Vagina (tissue), 2 donors: ENCODE data around the gene PRMT2. TPM values are rescaled to one million over a fixed set of nuclear protein-coding genes. Genes with fewer than 3 reads are reported as not detected.
A peak's percentile ranks its signal among the peaks of the same experiment; 100 is the strongest.

Experiments
- DNase-seq, 2 donors: peaks; one replicate each; pipeline ENCODE4 v3.0.0-alpha.2; 2017; ENCODE audit errors: extremely low spot score in 2 of 2
- H3K27ac ChIP-seq: fragments of 200-600 bp; sonication (generic); one replicate; pipeline ENCODE4 v1.5.1; 2019
- H3K27me3 ChIP-seq: fragments of 200-600 bp; sonication (generic); one replicate; pipeline ENCODE4 v1.5.1; 2019
- H3K36me3 ChIP-seq, 2 donors: fragments of 200-600 bp; sonication (generic); one replicate each; pipeline ENCODE4 v1.5.1; 2017 to 2019
- H3K4me1 ChIP-seq: fragments of 200-600 bp; sonication (generic); one replicate; pipeline ENCODE4 v1.5.1; 2019
- H3K4me3 ChIP-seq, 2 donors: fragments of 200-600 bp; sonication (generic); 1 replicate in 1 of 2; 2 replicates in 1 of 2; pipeline ENCODE4 v1.5.1; 2016 to 2019
- H3K9me3 ChIP-seq: fragments of 200-600 bp; sonication (generic); one replicate; pipeline ENCODE4 v1.5.1; 2019
- POLR2A ChIP-seq, 2 donors: fragments of 450-650 bp; IDR thresholded peaks; one replicate each; pipeline ENCODE4 v1.6.1; 2017; ENCODE audit warnings: antibody characterized with exemption in 2 of 2, mild to moderate bottlenecking in 2 of 2, moderate library complexity in 2 of 2
- POLR2AphosphoS5 ChIP-seq, 2 donors: sonication (generic); formaldehyde crosslinking; IDR thresholded peaks; one replicate each; pipeline ENCODE4 v1.9.0; 2017; ENCODE audit warnings: antibody characterized with exemption in 2 of 2, mild to moderate bottlenecking in 2 of 2, low read depth in 1 of 2; ENCODE audit not compliant: insufficient read depth in 1 of 2
- intact Hi-C: fragments of 100-400 bp; cut with DNase I; formaldehyde crosslinking; loops from one replicate; pipeline ENCODE4 v1.15.1; 2023
- total RNA-seq: library from RNA; depleted of rRNA; stranded (reverse); fragments of >200 nt; gene quantifications from one replicate; pipeline ENCODE4 v1.2.3, GENCODE V29; 2016
- TF ChIP-seq, protein P1 (sequence below), 3 experiments: fragments of 450-650 bp in 2 of 3; fragments of 200-600 bp in 1 of 3; sonication (generic) in 1 of 3; IDR thresholded peaks; one replicate each; pipeline ENCODE4 v1.5.1; 2017 to 2019; ENCODE audit warnings: antibody characterized with exemption in 3 of 3, mild to moderate bottlenecking in 2 of 3, moderate library complexity in 2 of 3

The PRMT2 gene
- total RNA-seq, 1 donor from 2014 or later = 78.1 TPM

DNA sequence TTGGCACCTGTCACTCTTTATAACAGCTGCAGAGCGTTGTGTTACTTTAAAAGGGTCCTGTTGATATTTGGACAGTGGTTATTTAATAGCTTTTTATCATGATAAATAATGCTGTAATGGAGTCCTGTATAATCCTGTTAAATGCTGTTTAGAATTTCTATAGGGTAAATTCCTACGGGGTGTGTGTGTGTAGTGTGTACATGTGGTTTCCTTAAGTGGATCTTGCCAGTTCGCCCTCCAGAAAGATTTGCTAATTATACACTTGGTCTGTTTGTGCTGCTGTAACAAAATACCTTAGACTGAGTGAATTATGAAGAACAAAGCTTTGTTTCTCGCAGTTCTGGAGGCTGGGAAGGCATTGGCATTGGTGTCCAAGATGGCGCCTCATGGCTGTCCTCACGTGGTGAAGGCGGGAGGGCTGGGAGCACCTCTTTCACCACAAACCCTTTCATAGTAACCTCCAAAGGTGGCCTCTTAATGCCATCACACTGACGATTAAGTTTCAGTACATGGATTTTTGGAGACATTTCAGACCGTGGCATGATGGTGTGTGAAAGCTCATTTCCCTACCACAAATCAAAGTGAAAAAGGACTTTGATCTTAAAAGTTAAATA is 11.2 kb downstream of the PRMT2 start:
- TF ChIP-seq, protein P1, sequence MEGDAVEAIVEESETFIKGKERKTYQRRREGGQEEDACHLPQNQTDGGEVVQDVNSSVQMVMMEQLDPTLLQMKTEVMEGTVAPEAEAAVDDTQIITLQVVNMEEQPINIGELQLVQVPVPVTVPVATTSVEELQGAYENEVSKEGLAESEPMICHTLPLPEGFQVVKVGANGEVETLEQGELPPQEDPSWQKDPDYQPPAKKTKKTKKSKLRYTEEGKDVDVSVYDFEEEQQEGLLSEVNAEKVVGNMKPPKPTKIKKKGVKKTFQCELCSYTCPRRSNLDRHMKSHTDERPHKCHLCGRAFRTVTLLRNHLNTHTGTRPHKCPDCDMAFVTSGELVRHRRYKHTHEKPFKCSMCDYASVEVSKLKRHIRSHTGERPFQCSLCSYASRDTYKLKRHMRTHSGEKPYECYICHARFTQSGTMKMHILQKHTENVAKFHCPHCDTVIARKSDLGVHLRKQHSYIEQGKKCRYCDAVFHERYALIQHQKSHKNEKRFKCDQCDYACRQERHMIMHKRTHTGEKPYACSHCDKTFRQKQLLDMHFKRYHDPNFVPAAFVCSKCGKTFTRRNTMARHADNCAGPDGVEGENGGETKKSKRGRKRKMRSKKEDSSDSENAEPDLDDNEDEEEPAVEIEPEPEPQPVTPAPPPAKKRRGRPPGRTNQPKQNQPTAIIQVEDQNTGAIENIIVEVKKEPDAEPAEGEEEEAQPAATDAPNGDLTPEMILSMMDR (IDR thresholded peaks at IDR 0.05) = no peak
- TF ChIP-seq POLR2A (IDR thresholded peaks at IDR 0.05) (no peak), POLR2AphosphoS5 (IDR thresholded peaks at IDR 0.05; ENCODE audit: insufficient read depth in 1 of 2, low read depth in 1 of 2) (no peak)
- H3K4me1 ChIP-seq = peaks cover 2% of the 10 kb centered on the region
- peaks cover 0 to 85% of the 10 kb centered on the region in 2 donors for H3K36me3 ChIP-seq
- intact Hi-C loops = no loop called here
- H3K27ac ChIP-seq = no peak overlapping the region
- no peak overlapping the region for H3K4me3 ChIP-seq
- no peaks in the 10 kb centered on the region for H3K27me3 ChIP-seq
- DNase-seq = peak in 1 of 2 donors; percentile 37
- no peaks in the 10 kb centered on the region for H3K9me3 ChIP-seq

DNA sequence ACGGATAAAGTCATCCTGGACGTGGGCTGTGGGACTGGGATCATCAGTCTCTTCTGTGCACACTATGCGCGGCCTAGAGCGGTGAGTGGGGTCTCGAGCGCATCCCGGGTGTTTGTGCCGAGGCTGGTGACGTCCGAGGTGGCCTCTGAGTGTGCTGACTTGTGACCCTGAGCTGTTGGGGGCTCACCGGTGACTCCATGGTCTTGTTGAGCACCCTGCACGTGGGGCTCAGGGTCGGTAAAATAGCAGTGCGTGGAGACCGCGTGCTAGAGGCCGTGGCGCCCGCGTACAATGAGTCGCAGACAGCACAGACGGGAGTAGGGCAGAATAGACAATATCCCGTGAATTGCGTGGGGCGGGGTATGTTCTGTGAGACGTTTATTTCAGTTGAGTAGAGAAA is 13.1 kb downstream of the PRMT2 start:
- intact Hi-C loops = no loop called here
- H3K36me3 ChIP-seq = peaks cover 0 to 93% of the 10 kb centered on the region in 2 donors
- no peak for TF ChIP-seq POLR2A (IDR thresholded peaks at IDR 0.05)

DNA sequence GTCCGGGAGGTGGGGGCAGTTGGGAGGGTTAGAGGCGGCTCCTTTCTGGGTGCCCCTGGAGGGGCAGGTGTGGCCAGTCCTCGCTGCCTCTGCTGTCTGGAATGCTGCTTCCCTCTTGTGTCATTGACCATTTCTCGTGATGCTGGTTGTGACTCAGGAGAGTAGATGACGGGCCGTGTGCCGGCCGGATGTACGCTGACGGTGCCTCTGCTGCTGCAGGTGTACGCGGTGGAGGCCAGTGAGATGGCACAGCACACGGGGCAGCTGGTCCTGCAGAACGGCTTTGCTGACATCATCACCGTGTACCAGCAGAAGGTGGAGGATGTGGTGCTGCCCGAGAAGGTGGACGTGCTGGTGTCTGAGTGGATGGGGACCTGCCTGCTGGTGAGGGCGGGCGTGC is 13.9 kb downstream of the PRMT2 start:
- no peak overlapping the region for H3K4me3 ChIP-seq
- peaks cover 0 to 93% of the 10 kb centered on the region in 2 donors for H3K36me3 ChIP-seq
- H3K27ac ChIP-seq = no peak overlapping the region
- H3K9me3 ChIP-seq = no peaks in the 10 kb centered on the region
- H3K4me1 ChIP-seq = no peaks in the 10 kb centered on the region
- no peaks in the 10 kb centered on the region for H3K27me3 ChIP-seq
- intact Hi-C loops = no loop called here
- no peak for TF ChIP-seq POLR2A (IDR thresholded peaks at IDR 0.05)
- no peak for TF ChIP-seq POLR2AphosphoS5 (IDR thresholded peaks at IDR 0.05; ENCODE audit: insufficient read depth in 1 of 2, low read depth in 1 of 2)
- TF ChIP-seq, protein P1 (IDR thresholded peaks at IDR 0.05) = no peak
- DNase-seq = peak in 1 of 2 donors; percentile 70

More for the DNA sequence above, 13.1 kb downstream of the PRMT2 start:
- H3K4me3 ChIP-seq = no peak overlapping the region
- peak in 1 of 2 donors; percentile 56 for DNase-seq
- H3K9me3 ChIP-seq = no peaks in the 10 kb centered on the region
- H3K27ac ChIP-seq = no peak overlapping the region
- H3K27me3 ChIP-seq = no peaks in the 10 kb centered on the region
- H3K4me1 ChIP-seq = no peaks in the 10 kb centered on the region

DNA sequence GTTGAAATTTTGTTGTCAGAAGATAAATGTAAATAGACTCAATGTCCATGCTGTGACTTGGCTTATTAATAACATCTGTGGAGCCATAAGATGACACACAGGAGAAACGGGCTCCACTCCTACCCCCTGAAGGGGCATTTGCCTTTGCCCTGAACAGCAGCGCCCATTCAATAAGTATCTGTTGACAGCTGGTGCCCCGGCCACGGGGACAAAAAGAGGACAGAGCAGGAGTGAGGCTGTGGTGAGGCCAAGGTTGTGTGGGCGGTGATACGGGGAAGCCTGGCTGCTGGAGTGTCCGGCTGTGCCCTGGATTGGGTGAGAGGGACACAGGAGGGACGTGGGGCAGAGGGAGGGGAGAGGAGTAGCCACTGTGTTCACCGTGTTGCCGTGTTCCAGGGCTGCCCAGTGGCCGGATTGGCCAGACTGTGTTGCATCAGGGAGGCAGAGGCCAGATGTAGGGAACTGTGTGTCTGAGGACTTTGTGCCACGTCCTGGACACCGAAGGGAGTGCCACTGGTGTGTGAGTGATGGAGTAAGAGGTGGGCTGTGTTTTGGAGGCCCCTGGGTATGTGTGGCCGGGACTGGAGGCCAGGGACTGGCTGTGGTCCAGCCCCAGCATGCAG is 15.1 kb downstream of the PRMT2 start:
- peak in 1 of 2 donors; percentile 70 for DNase-seq
- Histone ChIP-seq H3K27me3 (no peaks in the 10 kb centered on the region), H3K27ac (no peak overlapping the region), H3K9me3 (no peaks in the 10 kb centered on the region), H3K36me3 (peaks cover 0 to 92% of the 10 kb centered on the region in 2 donors), H3K4me3 (no peak overlapping the region), H3K4me1 (no peaks in the 10 kb centered on the region)
- intact Hi-C loops = no loop called here
- TF ChIP-seq, protein P1 (IDR thresholded peaks at IDR 0.05) = no peak
- TF ChIP-seq POLR2A (IDR thresholded peaks at IDR 0.05) = no peak
- no peak for TF ChIP-seq POLR2AphosphoS5 (IDR thresholded peaks at IDR 0.05; ENCODE audit: insufficient read depth in 1 of 2, low read depth in 1 of 2)

DNA sequence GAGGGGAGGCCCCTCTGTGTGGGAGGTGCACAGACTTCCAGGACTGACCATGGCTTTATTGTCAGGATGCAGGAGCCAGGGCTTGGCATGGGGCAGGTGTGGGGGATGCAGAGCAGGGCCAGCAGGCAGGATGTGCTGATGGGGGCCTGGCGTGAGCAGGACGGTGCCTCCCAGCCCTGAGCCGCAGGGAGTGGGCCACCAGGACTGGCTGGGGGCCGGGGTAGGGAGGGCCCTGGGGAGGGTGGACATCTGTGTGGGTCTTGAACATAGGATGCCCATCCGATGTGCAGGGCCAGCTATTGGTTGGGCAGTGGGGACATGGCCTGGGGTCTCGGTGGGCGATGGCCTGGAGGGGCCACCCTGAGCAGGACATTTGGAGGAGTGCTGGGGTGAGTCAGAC is 15.6 kb downstream of the PRMT2 start:
- intact Hi-C loops = no loop called here
- H3K36me3 ChIP-seq = peaks cover 0 to 91% of the 10 kb centered on the region in 2 donors
- DNase-seq = no peak

More for the DNA sequence above, 15.6 kb downstream of the PRMT2 start:
- Histone ChIP-seq H3K9me3 (no peaks in the 10 kb centered on the region), H3K4me1 (no peaks in the 10 kb centered on the region), H3K4me3 (no peak overlapping the region), H3K27ac (no peak overlapping the region), H3K27me3 (no peaks in the 10 kb centered on the region)
- no peak for TF ChIP-seq POLR2AphosphoS5 (IDR thresholded peaks at IDR 0.05; ENCODE audit: insufficient read depth in 1 of 2, low read depth in 1 of 2)
- TF ChIP-seq POLR2A (IDR thresholded peaks at IDR 0.05) = no peak
- TF ChIP-seq, protein P1 (IDR thresholded peaks at IDR 0.05) = no peak
